Gastroesophageal sphincter (tissue), 4 donors: ENCODE measurements around the gene BCAR3. TPM values are rescaled to one million over a fixed set of nuclear protein-coding genes. Genes with fewer than 3 reads are reported as not detected.
"Not testable (repeated sequence)": the region's sequence is repeated elsewhere in the genome, so short reads cannot be mapped to it uniquely, and the experiment has no call there.

Source experiments
- ATAC-seq: fragments of 150-250 bp; one replicate; pipeline ENCODE4 v1.9.1; 2016; ENCODE audit warnings: mild to moderate bottlenecking, moderate library complexity
- H3K27ac ChIP-seq, 4 donors: fragments of 200-600 bp; sonication (generic) in 3 of 4; 1 replicate in 3 of 4; 2 replicates in 1 of 4; pipeline ENCODE4 v1.5.1; 2016 to 2019
- H3K27me3 ChIP-seq: fragments of 200-600 bp; sonication (generic); one replicate; pipeline ENCODE4 v1.5.1; 2019
- H3K36me3 ChIP-seq, 2 donors: fragments of 200-600 bp; sonication (generic); one replicate each; pipeline ENCODE4 v1.5.1; 2019; ENCODE audit warnings: control low read depth in 1 of 2
- H3K4me1 ChIP-seq, 3 donors: fragments of 200-600 bp; sonication (generic); 1 replicate in 2 of 3; 2 replicates in 1 of 3; pipeline ENCODE4 v1.5.1; 2016 to 2019; ENCODE audit warnings: control low read depth in 2 of 3
- H3K4me3 ChIP-seq, 2 donors: fragments of 200-600 bp; sonication (generic); one replicate each; pipeline ENCODE4 v1.5.1; 2019; ENCODE audit warnings: mild to moderate bottlenecking in 1 of 2, moderate library complexity in 1 of 2
- H3K9me3 ChIP-seq, 3 donors: fragments of 200-600 bp; sonication (generic); one replicate each; pipeline ENCODE4 v1.5.1; 2017 to 2019; ENCODE audit warnings: control low read depth in 2 of 3
- CTCF ChIP-seq, 4 experiments: fragments of 200-600 bp in 2 of 4; fragments of 450-650 bp in 2 of 4; sonication (generic) in 1 of 4; IDR thresholded peaks; one replicate each; pipeline ENCODE4 v1.5.1; 2017 to 2019; ENCODE audit warnings: antibody characterized with exemption in 4 of 4, mild to moderate bottlenecking in 2 of 4, moderate library complexity in 2 of 4
- EP300 ChIP-seq: sonication (generic); formaldehyde crosslinking; IDR thresholded peaks from one replicate; pipeline ENCODE4 v1.6.1; 2017; ENCODE audit warnings: antibody characterized with exemption, mild to moderate bottlenecking
- POLR2A ChIP-seq, 2 donors: fragments of 450-650 bp; IDR thresholded peaks; one replicate each; pipeline ENCODE4 v1.6.1; 2017; ENCODE audit warnings: antibody characterized with exemption in 2 of 2, mild to moderate bottlenecking in 2 of 2, moderate library complexity in 1 of 2
- POLR2AphosphoS5 ChIP-seq: sonication (generic); formaldehyde crosslinking; IDR thresholded peaks from one replicate; pipeline ENCODE4 v1.6.1; 2017; ENCODE audit warnings: antibody characterized with exemption
- WGBS, 2 donors: methylation state at CpG; one replicate each; pipeline ENCODE4 v1.1.5; 2018; ENCODE audit warnings: low coverage in 1 of 2; 5-methylcytosine and 5-hydroxymethylcytosine counted together
- total RNA-seq, 4 donors: library from RNA; depleted of rRNA; stranded (reverse); fragments of >200 nt; gene quantifications; one replicate each; pipeline ENCODE4 v1.1.0, GENCODE V29; 2016

Gene BCAR3
- total RNA-seq, 4 donors from 2014 or later, result 33.9 to 40.2 (median 38.3) TPM

GRCh38 chr1:93663208-93663614, 18.4 kb downstream of the BCAR3 start:
- no peak for ATAC-seq
- Histone ChIP-seq H3K36me3 (peaks cover 0 to 19% of the 10 kb centered on the region in 2 donors), H3K4me3 (no peak overlapping the region), H3K27me3 (no peaks in the 10 kb centered on the region), H3K9me3 (no peaks in the 10 kb centered on the region), H3K27ac (peak overlapping the region; percentile 34 to 75 (median 71)), H3K4me1 (peaks cover 6 to 78% (median 14%) of the 10 kb centered on the region in 3 donors)
- TF ChIP-seq POLR2AphosphoS5 (no peak), CTCF (IDR thresholded peaks at IDR 0.05) (no peak), POLR2A (IDR thresholded peaks at IDR 0.05) (no peak), EP300 (no peak)
- WGBS, 2 donors, result 88% methylated on average over 2 of the region's 2 CpGs; no CpG with 5 or more reads in 1 of the 2 donors

- Histone ChIP-seq H3K27me3 (no peaks in the 10 kb centered on the region), H3K27ac (peak overlapping the region; percentile 70 to 78 (median 74)), H3K36me3 (peaks cover 0 to 13% of the 10 kb centered on the region in 2 donors), H3K9me3 (no peaks in the 10 kb centered on the region), H3K4me3 (no peak overlapping the region), H3K4me1 (peaks cover 6 to 72% (median 14%) of the 10 kb centered on the region in 3 donors)
- no peak for ATAC-seq
- no peak for TF ChIP-seq CTCF (IDR thresholded peaks at IDR 0.05)
- TF ChIP-seq POLR2AphosphoS5, result no peak
- no peak for TF ChIP-seq POLR2A (IDR thresholded peaks at IDR 0.05)
- no peak for TF ChIP-seq EP300
- 59 to 65% methylated on average over 7 of the region's 7 CpGs for WGBS, 2 donors
Measured at GRCh38 chr1:93662481-93663207, 19.0 kb downstream of the BCAR3 start.

- Histone ChIP-seq H3K27ac (peak overlapping the region; percentile 70 to 78 (median 74)), H3K4me3 (peak overlapping the region; percentile 11 to 17), H3K9me3 (no peaks in the 10 kb centered on the region), H3K36me3 (peaks cover 0 to 11% of the 10 kb centered on the region in 2 donors), H3K27me3 (no peaks in the 10 kb centered on the region), H3K4me1 (peaks cover 6 to 67% (median 14%) of the 10 kb centered on the region in 3 donors)
- 31 to 42% methylated on average over 6 to 7 of the region's 7 CpGs for WGBS, 2 donors
- ATAC-seq, result peak; percentile 72
- TF ChIP-seq POLR2AphosphoS5 (peak; percentile 43), EP300 (no peak)
Measured at GRCh38 chr1:93661829-93662474, 19.7 kb downstream of the BCAR3 start.

- not testable (repeated sequence) for H3K4me3 ChIP-seq, H3K36me3 ChIP-seq, H3K9me3 ChIP-seq, H3K27me3 ChIP-seq, ATAC-seq
- Histone ChIP-seq H3K27ac (peak overlapping the region; percentile 70 to 78 (median 74)), H3K4me1 (peaks cover 6 to 61% (median 14%) of the 10 kb centered on the region in 3 donors)
- WGBS, 2 donors, result 87 to 95% methylated on average over 4 to 6 of the region's 9 CpGs
Measured at GRCh38 chr1:93661341-93661740, 20.3 kb downstream of the BCAR3 start.

- Histone ChIP-seq H3K9me3 (no peaks in the 10 kb centered on the region), H3K27me3 (no peaks in the 10 kb centered on the region), H3K4me1 (peaks cover 6 to 55% (median 14%) of the 10 kb centered on the region in 3 donors), H3K4me3 (no peak overlapping the region), H3K27ac (peak overlapping the region in 1 of 4 donors; percentile 75), H3K36me3 (peaks cover 0 to 5% of the 10 kb centered on the region in 2 donors)
- no peak for TF ChIP-seq CTCF (IDR thresholded peaks at IDR 0.05)
- no peak for TF ChIP-seq POLR2A (IDR thresholded peaks at IDR 0.05)
- TF ChIP-seq POLR2AphosphoS5, result no peak
- TF ChIP-seq EP300, result no peak
- 52 to 76% methylated on average over 8 of the region's 9 CpGs for WGBS, 2 donors
- ATAC-seq, result peak; percentile 22
Measured at GRCh38 chr1:93659822-93660503, 21.7 kb downstream of the BCAR3 start.
